GM12874 (cell line): ENCODE data around the gene CEP164.

ENCODE experiments used
- CTCF ChIP-seq: IDR thresholded peaks from 2 replicates; pipeline ENCODE4 v1.5.1; 2011; ENCODE audit warnings: low read depth, mild to moderate bottlenecking, control low read depth, low read length, moderate library complexity; ENCODE audit not compliant: insufficient read depth

The CEP164 gene

DNA sequence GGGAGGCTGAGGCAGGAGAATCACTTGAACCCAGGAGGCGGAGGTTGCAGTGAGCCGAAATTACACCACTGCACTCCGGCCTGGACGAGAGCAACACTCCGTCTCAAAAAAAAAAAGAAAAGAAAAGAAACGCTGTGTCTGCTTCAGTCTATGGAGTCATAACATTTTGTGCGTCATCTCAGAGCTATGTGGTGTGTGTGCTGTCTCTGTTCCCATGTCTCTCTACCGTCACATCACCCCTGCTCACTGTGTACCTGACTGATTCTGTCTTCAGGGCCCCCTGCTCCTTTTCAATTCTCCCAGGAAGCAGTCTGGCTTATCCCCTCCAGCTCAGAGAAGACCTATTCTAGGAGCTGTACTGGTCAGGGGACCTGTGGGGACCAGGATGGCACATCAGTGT lies 29.5 kb upstream of the CEP164 start:
- no peak for TF ChIP-seq CTCF

- TF ChIP-seq CTCF: no peak
Measured at GRCh38 chr11:117299351-117300282, 28.0 kb upstream of the CEP164 start.

DNA sequence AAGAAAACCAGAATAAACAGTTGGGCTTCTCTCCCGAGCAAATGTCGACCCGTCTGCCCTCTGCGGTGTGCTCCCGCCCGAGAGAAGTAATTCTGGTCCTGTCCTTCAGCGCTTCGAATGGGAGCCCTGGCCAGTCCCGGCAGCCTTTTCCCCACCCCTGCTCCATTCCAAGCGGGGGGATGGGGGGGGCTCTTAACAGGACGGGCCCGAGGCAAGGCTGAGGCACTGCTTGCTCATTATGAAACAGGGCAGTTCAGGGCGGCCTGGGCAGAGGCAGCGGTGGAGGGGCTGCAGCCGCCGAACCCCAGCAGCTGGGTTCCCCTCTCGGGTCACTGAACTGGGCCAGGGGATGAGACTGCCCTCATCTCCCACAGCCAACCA lies 27.4 kb upstream of the CEP164 start:
- no peak for TF ChIP-seq CTCF

DNA sequence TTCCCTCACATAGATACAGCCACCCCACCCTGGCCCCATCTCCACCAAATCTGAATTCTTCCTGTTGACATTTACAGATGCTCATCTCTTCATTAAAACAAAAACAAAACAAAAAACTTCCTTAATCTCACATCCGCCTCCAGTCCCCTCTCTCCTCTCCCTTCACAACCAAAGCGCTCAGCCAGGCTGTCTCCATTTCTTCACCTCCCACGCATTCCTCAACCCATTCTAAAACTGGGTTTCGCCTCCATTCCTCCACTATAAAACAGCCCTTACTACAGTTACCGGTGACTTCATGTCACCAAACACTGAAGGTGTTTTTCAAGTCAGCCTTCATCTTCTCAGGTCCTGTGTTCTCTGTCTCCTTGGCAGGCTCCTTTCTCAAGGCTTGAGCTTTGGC lies 26.9 kb upstream of the CEP164 start:
- no peak for TF ChIP-seq CTCF

DNA sequence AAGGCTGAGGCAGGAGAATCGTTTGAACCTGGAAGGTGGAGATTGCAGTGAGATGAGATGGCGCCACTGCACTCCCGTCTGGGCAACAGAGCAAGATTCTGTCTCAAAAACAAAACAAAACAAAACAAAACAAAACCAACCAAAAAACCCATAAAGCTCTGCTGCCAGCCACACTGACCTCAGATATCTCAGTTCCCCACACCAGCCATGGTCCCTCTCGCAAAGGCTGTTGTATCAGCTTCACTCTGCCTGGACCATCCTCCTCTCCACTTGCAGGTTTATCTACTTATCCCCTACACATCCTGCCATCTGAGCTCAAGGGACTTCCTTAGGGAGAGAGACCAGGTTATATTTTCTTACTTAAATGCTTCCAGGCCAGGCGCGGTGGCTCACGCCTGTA lies 25.4 kb upstream of the CEP164 start:
- TF ChIP-seq CTCF: no peak

- TF ChIP-seq CTCF: no peak
Measured at GRCh38 chr11:117303101-117303500, 24.6 kb upstream of the CEP164 start.

DNA sequence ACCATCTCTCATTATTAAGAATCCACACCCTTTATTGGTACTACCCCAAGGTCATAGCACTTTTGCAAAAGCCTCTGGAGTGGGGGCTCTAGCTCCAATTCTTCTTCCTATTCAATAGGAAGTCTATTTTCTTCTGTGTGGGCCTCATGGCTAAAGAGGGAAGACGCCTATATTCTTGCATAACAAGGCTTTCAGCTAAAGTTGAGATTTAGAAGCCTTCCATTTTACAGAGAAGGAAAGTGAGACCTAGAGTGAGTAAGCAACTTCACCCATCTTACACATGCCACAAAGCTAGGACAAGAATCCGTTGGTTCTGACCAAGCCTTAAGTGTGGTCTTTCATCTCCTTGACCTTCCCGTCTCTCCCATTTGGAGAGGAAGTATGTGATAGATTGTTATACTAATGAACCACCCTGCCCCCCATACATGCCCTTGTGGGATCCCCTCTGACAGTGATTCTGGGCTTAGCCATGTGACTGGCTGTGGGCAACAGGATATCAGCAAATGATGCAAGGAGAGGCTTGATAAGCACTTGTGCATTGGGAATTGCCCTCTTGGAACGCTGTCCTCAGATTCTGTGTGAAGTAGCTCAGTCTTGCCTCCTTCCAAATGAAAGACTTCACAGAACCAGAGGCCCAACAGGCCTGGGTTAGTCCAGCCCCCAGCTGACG lies 23.9 kb upstream of the CEP164 start:
- no peak for TF ChIP-seq CTCF
